GM18873 (cell line): ENCODE data around the gene CNTFR.
"Not testable (repeated sequence)": the region's sequence is repeated elsewhere in the genome, so short reads cannot be mapped to it uniquely, and the experiment has no call there.

Experiments
- ATAC-seq: cut with Tn5 transposase; IDR thresholded peaks from one replicate; pipeline ENCODE4 v1.9.1; 2021; ENCODE audit warnings: mild to moderate bottlenecking, moderate library complexity, moderate number of reproducible peaks; ENCODE audit not compliant: unreplicated experiment, low FRiP score

The CNTFR gene

GRCh38 chr9:34589636-34590380 lies at the start of gene CNTFR:
Gene CNTFR, minus strand, starts transcription at chr9:34589724. Its CDS starts 20,743 bp downstream, at chr9:34568981.
- no peak for ATAC-seq

- ATAC-seq = not testable (repeated sequence)
Measured at GRCh38 chr9:34639322-34639721, 49.8 kb upstream of the CNTFR start.

GRCh38 chr9:34638138-34638445 lies 48.6 kb upstream of the CNTFR start:
- ATAC-seq = no peak

GRCh38 chr9:34637356-34638137 lies 48.0 kb upstream of the CNTFR start, which contains the start of gene SIGMAR1:
Gene SIGMAR1, minus strand, starts transcription at chr9:34637787. Its CDS starts 90 bp downstream, at chr9:34637697.
- peak; percentile 67 for ATAC-seq

GRCh38 chr9:34636791-34637355 lies 47.3 kb upstream of the CNTFR start:
- no peak for ATAC-seq

- no peak for ATAC-seq
Measured at GRCh38 chr9:34635556-34635955, 46.0 kb upstream of the CNTFR start.

GRCh38 chr9:34634551-34635248 lies 45.2 kb upstream of the CNTFR start:
- ATAC-seq = no peak

GRCh38 chr9:34633851-34634550 lies 44.5 kb upstream of the CNTFR start:
- ATAC-seq = no peak

- ATAC-seq = no peak
Measured at GRCh38 chr9:34633166-34633565, 43.6 kb upstream of the CNTFR start.

GRCh38 chr9:34630402-34631154 lies 41.1 kb upstream of the CNTFR start:
- ATAC-seq = no peak

- ATAC-seq = no peak
Measured at GRCh38 chr9:34629491-34629808, 39.9 kb upstream of the CNTFR start.

GRCh38 chr9:34628656-34629490 lies 39.3 kb upstream of the CNTFR start, which contains the start of gene ARID3C:
Gene ARID3C, minus strand, starts transcription at chr9:34629066. Its CDS starts 1,052 bp downstream, at chr9:34628014.
- ATAC-seq = no peak

- ATAC-seq = no peak
Measured at GRCh38 chr9:34627716-34628655, 38.5 kb upstream of the CNTFR start.

- ATAC-seq = no peak
Measured at GRCh38 chr9:34625186-34625486, 35.6 kb upstream of the CNTFR start.

GRCh38 chr9:34624475-34625185 lies 35.1 kb upstream of the CNTFR start:
- no peak for ATAC-seq

- no peak for ATAC-seq
Measured at GRCh38 chr9:34623374-34624235, 34.1 kb upstream of the CNTFR start.
